SH-SY5Y (cell line): Measurements from ENCODE around the gene ABCA13.

Experiments used
- GATA2 ChIP-seq: IDR thresholded peaks from 2 replicates; pipeline ENCODE4 v1.6.1; 2011; ENCODE audit warnings: mild to moderate bottlenecking, low read depth, low read length
- GATA3 ChIP-seq: IDR thresholded peaks from 2 replicates; pipeline ENCODE4 v1.6.1; 2011; ENCODE audit warnings: low read depth, mild to moderate bottlenecking, low read length, moderate library complexity

DNA sequence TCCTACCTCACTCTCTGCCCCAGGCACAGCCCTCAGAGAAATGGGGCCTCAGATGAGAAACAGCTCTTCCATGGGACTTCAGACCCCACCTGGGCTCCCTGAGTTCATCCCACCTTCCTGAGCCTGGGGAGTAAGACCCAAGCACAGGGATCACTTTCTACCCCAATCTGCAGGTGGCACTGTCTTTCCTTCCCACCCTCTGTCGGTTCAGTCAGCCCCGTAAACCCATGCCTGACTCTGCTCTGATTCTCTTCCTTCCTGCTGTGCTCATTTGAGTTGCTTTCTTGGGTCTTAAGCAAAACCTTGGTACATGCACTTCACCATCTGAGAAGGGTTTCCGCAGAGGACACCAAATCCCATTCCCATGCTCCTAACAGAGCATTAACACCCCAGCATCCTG lies 446.7 kb downstream of the ABCA13 start:
- TF ChIP-seq GATA3: no peak
- TF ChIP-seq GATA2: no peak
